HG03469 (cell line): ENCODE data around the gene DMD.
A peak's percentile ranks its signal among the peaks of the same experiment; 100 is the strongest.

ENCODE experiments used
- ATAC-seq: cut with Tn5 transposase; IDR thresholded peaks from one replicate; pipeline ENCODE4 v1.9.1; 2021; ENCODE audit warnings: mild to moderate bottlenecking, moderate library complexity, moderate number of reproducible peaks; ENCODE audit not compliant: unreplicated experiment

DMD gene

GRCh38 chrX:31098079-31098478 is 2113.3 kb downstream of the DMD start:
- ATAC-seq = no peak

GRCh38 chrX:31093639-31093975 is 2117.7 kb downstream of the DMD start:
- no peak for ATAC-seq

GRCh38 chrX:31092970-31093638 is 2118.2 kb downstream of the DMD start:
- no peak for ATAC-seq

- no peak for ATAC-seq
Observed at GRCh38 chrX:31092476-31092875, 2118.9 kb downstream of the DMD start.

GRCh38 chrX:31091819-31092218 is 2119.5 kb downstream of the DMD start:
- ATAC-seq = no peak

- no peak for ATAC-seq
Observed at GRCh38 chrX:31074522-31074921, 2136.8 kb downstream of the DMD start.

- ATAC-seq = no peak
Observed at GRCh38 chrX:31071725-31072124, 2139.6 kb downstream of the DMD start, which contains the start of gene FTHL17. Gene FTHL17 (minus strand): TSS chrX:31072041. CDS start chrX:31071953, 88 bp downstream.

GRCh38 chrX:31071262-31071661 is 2140.1 kb downstream of the DMD start:
- no peak for ATAC-seq

GRCh38 chrX:31070057-31070468 is 2141.3 kb downstream of the DMD start:
- peak; percentile 56 for ATAC-seq
